Astrocyte of the hippocampus (primary cell): Measurements from ENCODE around the gene HPS4.
"Not testable (repeated sequence)": the region's sequence is repeated elsewhere in the genome, so short reads cannot be mapped to it uniquely, and the experiment has no call there.

ENCODE experiments used
- DNase-seq: peaks from one replicate; pipeline ENCODE4 v3.0.0; 2011; ENCODE audit warnings: low read depth, low spot score

The HPS4 gene

DNA sequence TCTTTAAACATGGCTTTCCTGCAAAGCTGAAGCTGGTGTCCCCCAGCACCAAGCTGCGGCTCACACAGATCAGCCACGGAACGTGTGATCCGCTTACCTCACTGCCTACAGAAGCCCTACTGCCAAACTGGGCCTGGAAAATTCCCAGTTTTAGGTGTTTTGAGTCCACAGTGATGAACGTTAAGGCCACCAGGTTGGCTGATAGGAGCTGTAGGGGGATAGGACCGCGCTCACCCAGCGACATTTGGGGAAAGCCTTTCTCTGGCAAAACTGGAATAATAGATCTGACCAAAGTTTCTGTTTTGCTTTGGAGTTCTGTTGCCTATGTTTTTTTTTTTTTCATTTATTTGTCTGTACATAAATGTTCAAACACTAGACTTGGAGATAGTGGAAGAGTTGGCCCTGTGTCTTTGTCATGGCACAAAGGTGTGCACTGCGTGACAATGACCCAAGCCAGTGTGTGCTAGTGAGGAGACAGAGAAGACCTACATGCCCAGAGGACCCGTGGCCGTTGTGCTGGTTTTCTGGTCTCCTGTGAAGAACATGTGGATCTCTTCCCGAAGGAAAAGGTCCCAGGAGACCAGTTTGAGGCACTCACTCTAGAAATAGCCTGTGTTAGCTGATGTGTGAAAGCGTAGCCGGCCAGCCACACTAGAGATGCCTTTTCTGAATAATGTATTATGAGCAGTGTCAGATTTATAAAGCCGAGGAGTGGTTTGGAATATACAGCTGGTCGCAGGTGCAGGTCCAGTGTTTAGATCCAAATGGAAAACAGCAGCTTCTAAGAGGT, 39.5 kb downstream of the HPS4 start:
- no peak for DNase-seq

DNA sequence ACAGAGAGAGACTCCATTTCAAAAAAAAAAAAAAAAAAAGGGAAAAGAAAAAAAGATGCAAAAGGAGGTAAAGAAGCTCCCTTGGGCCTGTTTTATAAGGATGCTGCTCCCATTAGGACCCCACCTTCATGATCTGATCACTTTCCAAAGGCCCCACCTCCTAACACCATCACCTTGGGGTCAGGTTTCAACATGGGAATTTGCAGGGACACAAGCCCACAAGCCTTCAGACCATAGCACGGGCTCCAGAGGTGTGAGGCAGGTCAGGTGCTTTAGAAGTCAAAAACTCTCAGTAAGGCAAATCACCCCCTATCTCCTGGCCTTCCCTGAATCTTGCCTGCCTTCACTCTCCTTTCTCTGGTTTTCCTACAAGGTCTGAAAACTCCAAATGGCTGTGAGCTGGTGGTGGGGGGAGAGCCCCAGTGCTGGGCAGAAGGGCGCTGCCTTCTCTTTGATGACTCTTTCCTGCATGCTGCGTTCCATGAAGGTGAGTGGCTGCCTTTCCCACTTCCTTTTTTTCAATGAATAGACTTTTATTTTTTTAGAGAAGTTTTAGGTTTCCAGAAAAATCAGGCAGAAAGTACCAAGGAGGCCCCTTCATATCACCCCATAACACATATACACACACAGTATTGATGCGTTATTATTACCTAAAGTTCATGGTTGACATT, 41.4 kb downstream of the HPS4 start:
- DNase-seq = no peak

DNA sequence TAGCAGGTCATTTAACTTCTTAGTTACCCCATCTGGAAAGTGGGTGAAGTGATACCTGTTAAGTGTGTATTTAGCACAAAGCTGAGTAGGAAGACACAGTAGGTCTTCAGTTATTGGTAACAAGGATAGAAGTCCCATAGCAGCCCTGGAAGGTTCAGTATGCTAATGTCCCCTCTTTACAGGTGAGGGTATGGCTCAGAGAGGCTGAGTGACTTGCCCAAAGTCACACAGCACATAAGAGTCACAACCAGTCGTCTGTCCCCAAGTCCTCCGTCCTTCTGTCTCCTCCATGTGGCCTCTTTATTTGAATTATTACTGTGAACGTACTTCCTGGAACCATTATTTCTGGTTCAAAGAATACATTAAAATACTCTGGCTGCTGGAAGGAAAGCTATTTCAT, 44.0 kb downstream of the HPS4 start:
- no peak for DNase-seq

DNA sequence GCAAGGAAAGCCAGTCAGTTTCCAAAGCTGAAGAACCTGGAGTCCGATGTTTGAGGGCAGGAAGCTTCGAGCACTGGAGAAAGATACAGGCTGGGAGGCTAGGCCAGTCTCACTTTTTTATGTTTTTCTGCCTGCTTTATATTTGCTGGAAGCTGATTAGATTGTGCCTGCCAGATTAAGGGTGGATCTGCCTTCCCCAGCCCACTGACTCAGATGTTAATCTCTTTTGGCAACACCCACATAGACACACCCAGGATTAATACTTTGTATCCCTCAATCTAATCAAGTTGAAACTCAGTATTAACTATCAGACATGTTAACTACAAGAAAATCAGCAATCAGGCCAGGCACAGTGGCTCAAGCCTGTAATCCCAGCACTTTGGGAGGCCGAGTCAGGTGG, 44.8 kb downstream of the HPS4 start:
- DNase-seq = not testable (repeated sequence)

DNA sequence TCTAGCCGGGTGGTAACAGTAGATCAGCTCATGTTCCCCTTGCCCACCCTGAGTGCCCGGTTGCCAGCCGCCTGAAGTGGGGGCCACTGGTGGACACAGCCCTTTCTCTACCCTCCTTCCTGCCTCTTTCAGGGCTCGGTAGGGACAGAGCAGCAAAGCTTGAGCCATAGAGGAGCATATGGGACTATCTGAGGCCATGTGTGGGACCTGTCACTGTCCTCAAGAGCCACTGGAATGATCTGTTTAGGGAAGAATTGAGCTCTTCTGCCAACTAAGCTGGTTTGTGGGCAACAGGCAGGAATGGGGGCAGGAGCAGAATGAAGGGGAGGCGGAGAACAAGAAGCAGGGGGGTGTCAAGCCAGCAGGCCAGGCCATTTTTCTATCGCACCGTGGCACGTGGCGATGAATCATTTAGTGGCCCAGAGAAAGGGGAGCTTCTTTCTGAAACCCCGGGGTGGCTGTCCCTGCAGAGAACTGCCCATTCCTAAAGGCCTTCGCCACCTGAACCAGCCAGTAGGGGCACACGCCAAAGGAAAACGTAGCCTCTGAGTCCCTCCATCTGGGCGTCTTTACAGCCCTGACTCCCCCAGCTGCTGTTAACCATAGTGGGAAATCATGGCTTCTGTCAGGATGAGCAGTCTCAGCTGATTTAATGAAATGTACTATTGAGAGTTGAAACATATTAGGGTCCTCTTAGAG, 45.7 kb downstream of the HPS4 start:
- DNase-seq = no peak

DNA sequence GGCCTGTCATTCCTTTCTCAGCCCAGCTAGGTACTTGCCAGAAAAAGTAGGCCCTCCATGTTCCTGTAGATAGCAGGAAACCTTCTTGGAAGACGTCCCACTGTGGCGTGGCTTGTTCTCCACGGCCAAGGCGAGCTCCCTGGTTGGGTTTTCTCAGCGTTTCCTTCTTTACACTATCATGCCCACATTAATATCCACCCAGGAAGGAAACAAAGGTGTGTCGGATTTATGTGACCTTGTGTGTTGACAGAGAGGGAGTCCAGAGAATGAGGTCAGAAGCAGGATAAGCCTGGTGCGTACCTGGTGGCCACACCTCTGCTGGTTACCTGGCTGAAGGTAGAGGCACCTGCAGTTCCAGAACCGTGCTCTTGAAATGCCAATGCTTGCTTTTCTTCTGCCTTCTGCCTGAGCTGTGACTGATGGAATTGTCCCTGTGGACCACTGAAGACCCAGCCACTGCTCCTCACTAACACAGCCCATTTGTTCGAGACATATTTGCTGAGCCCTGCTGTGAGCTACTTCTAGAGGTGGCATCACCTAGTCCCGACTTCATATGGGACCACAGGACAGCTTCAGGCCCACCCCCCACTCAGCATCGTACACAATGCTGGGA, 46.6 kb downstream of the HPS4 start:
- DNase-seq = no peak

DNA sequence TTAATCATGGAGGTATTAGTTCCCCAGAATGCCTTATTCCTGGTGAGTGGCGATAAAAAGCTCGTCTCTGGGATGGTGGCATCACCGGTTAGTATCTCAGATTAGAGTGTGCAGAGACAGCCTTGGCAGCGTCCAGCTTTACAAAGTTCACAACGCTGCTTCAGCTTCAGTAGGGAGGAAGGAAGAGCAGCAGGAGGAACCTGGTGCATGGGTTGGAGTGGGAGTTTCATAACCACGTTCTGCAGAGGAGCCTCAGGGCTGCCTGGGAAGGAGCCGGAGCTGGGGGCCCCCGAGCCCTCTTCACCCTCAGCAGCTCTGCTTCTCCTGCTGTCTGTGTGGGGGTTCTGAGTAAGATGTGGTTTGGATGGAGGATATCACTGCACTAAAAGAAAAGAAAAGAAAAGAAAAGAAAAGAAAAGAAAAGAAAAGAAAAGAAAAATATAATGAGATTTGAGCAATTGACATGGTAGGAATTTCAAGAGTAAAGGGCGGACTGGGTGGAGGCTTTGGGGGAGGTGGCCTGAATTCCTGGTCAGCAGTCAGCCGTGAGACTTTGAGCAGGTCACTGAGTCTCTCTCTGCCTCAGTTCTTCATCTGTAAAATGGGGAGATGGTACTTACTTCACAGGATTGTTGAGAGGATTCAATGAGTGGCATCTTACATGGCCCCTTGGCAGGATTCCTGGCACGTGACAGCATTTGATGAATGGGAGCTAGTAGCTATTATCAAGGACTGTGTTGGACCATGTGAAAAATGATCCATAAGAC, 48.1 kb downstream of the HPS4 start:
- DNase-seq = no peak

DNA sequence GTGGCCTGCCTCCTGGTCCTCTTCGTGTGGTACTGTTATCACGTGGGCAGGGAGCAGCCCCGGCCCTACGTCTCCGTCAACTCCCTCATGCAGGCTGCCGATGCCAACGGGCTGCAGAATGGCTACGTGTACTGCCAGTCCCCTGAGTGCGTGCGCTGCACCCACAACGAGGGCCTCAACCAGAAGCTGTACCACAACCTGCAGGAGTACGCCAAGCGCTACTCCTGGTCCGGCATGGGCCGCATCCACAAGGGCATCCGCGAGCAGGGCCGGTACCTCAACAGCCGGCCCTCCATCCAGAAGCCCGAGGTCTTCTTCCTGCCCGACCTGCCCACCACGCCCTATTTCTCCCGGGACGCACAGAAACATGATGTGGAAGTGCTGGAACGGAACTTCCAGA, 49.8 kb downstream of the HPS4 start:
- no peak for DNase-seq

DNA sequence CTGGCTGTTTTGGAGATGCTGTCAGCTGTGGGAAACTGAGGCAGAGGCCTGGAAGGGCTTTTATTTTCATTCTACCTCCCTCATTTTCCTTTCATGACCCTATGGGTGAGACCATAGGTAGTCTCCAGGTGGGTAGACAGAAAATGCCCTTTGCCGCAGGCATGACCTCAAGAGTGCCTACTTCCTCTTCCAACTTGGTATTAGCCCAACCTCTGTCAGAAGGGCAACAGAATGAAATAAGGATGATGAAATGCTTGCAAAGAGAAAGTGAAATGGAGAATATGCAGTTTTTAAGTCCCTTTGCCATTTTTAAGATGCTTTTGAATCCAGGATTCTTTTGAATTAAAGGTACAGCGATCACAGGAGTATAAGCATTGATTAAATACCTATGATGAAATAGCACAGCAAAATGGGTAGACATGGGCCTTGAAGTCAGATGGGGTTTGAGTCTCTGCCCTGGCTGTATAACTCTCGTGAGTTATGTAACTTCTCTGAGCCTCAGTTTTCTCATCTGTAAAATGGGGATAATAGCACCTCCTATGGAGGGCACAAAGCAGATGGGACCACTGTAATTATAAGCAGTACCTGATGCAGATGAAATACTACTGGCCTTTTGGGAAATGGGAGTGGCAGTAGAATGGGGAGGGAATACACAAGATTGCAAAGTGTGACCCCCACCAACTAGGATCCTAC, 50.8 kb downstream of the HPS4 start:
- DNase-seq = no peak

DNA sequence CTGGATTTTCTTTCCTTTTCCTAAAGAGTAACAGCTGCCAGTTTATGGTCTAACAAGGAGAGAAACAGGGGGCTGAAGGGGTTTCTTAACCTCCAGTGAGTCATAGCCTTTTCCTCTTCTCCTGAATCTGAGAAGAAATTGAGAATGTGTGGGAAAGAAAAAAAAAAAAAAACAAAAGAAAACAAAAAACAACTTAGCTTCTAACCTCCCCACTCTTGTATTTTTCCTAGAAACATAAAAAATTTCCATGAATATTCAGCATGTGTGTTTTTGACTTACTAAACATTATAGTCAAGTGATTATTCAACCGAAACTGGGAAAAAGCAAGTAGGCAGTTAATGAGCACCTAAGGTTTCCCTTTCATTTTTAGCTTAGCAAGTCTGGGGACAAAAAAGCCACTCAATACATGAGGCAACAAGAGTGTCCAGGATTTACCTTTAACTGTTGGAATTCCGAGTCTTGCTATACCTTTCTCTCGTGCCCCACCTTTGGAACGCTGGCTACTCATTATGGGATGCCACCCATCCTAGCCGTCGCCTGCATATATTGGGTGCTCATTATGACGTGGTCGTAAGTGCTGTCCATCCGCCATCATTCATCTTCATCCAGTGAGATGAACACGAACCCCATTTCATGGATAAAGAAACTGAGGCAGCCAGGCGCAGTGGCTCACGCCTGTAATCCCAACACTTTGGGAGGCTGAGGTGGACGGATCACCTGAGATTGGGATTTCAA, 52.2 kb downstream of the HPS4 start:
- DNase-seq = no peak

DNA sequence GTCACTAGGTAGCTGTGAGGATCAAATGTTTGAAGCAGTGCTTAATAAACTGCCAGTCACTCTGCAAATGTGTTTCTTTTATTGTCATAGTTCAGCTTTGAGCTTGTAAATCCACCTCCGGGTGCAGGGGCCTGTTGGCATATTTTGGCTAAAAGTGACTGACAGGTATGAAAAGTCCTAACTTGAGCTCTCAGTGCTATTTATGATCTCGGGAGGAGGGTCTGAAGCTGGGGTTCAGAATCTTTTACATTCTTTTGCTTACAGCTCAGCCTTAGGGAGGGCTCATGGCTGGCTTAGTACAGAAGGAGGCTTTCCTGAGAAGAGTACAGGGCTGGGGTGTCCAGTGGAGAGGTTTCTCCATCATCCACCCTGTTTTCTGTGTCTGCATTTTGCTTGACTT, 53.0 kb downstream of the HPS4 start:
- no peak for DNase-seq

DNA sequence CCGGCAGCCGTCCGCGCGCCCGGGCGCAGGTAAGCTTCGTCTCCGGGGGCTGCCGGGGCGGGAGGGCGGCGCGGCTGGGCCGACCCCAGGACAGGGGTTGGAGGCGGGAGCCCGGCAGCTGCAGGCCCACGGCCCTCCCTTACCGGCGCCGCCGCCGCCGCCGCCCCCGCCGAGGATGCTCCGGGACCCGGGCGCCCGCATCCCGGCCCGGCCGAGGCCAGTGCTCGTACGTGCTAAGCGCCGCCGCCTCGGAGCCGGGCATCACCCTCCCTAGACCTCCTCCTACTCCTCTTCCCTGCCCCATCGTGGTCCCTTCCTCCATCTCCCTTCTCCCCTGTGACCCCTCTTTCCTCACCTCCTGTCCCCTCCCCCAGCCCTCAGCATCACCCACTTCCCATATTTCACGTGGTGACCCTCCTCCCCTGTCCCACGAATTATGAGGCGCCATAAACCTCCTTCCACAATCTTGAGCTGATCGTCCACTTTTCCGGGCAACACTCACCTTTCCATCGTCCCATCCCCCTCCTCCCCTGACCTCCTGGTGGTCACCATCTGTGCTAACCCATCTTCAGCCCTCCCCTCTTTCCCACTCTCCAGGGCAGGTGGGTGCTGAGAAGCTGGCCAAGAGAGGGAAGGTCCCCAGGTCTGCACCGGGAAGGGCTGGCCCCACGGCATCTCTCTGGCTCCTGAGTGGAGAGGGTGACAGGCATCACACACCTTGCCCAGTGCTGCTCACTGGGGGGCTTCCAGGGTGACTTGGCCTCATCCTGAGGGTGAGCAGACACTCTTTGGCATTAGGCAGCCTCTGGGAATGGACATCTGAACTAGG, 53.9 kb downstream of the HPS4 start:
- peak; percentile 34 for DNase-seq

DNA sequence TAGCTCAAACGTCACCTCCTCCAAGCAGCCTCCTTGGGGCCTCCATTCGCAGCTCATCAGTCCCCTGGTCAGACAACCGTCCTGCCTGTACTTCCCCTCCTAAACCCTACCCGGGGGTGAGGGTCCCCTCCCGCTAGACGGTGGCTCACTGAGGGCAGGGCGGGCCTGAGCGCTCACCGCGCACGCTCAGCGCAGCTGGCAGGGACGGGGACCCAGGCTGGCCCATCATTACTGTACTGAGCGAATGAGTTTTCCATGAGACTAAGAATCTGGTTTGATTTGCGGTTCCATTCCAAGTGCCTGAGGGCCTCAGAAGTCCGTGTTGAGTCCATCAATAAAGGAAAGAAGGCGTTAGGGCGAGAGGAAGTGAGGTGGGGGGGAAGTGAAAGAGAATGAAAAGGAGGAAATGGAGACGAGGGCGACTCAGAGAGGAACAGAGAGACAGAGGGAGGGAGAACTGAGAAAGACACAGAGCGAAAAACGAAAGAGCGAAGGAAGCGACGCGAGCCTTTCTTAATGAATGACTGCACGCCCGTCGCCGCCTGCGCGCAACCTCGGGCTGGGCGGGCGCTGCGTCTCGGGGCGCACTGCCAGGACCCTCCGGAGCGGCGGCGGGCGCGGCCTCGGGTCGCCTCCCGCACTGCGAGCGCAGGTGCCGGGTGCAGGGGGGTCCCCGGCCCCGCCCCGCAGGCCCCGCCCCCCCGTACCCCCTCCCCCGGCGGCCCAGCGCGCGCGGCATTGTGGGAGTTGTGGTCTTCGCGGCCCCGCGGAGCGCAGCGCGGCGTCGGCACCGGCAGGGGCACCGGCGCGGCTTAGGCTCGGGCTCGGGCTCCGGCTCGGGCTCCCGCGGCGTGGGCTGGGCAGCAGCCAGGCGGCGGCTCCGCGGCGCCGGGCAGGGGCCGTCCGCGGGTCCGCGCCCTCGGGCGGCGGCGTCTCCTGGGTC, 54.8 kb downstream of the HPS4 start, which contains the start of gene ASPHD2:
Gene ASPHD2 (plus strand): TSS at position 746 of the 943 bp plus-strand sequence. CDS start 4,356 bp downstream, outside the sequence.
- peak; percentile 83 for DNase-seq

DNA sequence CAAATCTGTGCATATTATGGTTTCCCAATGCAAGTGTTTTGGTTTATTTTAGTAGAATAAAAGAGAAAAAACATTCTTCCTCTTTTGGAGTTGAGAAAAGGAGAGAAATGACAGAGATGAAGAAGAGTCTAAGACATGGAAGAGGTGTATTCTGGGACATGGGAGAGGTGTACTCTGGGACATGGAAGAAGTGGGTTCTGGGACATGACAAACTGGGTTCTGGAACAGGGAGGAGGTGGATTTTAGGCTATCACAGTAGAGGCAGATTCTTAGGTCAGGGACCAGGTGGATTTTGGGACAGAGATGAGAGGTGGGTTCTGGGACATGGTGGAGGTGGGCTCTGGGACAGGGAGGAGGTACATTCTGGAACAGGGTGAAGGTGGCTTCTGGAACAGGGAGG, 56.7 kb downstream of the HPS4 start:
- no peak for DNase-seq

DNA sequence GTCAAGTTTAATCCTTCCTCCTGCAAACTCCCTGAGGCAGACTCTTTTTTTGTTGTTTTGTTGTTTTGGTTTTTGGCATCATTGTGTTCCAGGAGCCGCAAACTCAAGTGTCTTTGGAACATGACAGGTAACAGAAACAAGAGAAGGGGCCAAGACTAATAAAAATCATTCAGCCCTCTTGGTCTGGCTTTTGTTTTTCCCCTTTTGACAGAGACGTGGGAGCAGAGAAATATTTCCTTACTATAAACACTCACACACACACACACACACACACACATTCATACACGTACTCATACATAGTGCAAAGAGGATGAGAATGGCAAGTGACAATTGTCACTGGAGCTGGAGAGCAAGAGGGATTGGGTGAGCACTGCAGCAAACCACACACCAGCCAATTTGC, 65.0 kb downstream of the HPS4 start:
- no peak for DNase-seq

DNA sequence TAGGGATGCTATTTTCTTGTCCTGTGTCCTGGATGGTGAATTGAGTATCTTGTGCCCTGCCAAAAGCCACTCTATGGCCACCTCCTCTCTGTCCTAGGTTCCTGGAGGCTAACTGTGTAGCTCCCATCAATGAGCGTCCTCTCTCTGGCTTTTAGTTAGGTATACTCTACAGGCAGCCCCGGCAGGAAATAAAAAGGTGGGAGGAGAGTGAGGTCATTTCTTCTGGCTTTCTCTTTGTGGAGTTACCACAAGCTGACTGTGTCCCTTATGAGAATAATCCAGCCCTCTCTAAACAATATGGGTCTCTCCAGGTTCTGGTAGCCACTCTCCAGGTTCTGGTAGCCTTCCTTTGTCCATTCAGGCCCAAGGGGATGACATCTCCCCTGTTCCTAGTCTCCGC, 66.2 kb downstream of the HPS4 start:
- no peak for DNase-seq

DNA sequence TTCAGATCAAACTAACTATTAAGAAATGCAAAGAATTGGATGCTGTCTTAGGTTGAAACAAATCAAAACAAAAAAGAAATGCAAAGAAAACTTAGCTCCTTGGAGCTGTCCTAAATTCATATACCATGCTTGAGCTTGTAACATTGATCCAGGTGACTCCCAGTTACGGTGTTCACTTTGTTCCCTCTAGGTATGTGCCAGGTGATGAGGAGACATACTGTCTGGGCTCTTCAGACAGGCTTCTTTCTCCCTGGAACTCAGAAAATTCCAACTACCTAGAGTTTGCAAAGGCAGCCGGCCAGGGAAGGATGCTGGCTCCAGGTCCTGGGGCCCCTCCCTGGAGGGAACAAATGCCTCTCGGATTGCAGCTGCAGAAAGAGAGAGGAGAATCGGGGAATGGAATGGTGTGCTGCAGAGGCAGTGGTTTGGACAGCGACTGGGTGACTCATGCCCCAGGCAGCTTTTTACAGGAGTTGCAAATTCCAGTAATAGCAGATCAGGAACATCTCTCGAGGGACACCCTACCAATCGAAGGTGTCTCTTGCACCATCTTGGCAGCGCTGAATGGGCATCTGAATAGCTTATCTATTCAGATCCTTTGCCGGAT, 66.8 kb downstream of the HPS4 start:
- peak; percentile 83 for DNase-seq

DNA sequence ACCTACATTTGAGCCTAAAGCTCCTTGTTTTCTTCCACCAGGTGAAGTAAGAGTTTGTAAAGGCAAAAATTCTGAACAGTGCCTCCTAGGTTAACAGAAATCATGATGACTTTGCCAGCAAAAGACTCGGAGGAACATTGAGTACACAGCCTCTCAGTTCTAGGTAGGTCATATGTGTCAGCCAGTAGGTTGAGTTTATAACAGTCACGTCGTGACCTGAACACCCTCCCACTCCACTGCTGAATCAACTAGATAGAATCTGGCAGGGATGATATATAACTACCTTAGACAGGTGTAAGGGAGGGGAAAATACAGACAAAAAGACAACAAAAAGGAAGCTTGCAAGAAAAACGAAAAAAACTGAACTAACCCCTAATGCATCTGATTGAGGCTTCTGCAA, 67.3 kb downstream of the HPS4 start:
- no peak for DNase-seq
